ENCODE measurements around the gene RHOBTB1. TPM values are rescaled to one million over a fixed set of nuclear protein-coding genes. Genes with fewer than 3 reads are reported as not detected.

RHOBTB1 gene
- polyA plus RNA-seq, 2 donors = 0.73 to 0.77 TPM

DNA sequence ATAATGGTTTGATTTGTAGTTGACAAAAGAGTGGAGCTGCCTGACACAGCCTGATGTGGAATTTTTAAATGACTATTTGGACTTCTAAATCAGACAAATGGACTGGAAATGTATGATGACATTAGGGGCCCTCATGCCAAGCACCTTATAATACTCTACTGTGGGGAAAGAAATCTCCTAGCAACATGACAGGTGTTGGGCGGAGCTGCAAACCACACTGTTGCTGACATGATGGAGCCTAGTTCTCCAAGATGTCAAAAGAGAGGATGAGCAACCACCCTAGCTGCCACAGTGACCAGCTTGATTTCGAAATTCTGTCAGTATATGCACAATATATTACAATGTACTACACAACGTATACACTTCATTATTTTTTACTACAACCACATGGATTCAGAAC is 65.8 kb downstream of the RHOBTB1 start:
- Histone ChIP-seq H3K4me3 (ENCODE audit: low read depth in 1 of 2, low read length in 2 of 2) (no peak overlapping the region), H3K4me1 (ENCODE audit: control insufficient read depth in 2 of 2, insufficient read depth in 2 of 2, low read length in 1 of 2) (peaks cover 0 to 2% of the 10 kb centered on the region in 2 donors), H3K9me3 (ENCODE audit: control insufficient read depth in 2 of 2, insufficient read depth in 1 of 2, low read depth in 1 of 2, low read length in 1 of 2) (no peaks in the 10 kb centered on the region), H3K36me3 (ENCODE audit: control insufficient read depth in 2 of 2, insufficient read depth in 2 of 2, low read length in 1 of 2) (no peaks in the 10 kb centered on the region), H3K27me3 (ENCODE audit: control insufficient read depth in 1 of 2, insufficient read depth in 2 of 2, low read length in 2 of 2) (no peaks in the 10 kb centered on the region), H3K27ac (ENCODE audit: low read depth in 2 of 2, low read length in 1 of 2) (no peak overlapping the region)
- 85 to 87% methylated on average over 3 of the region's 3 CpGs for WGBS, 2 donors

- Histone ChIP-seq H3K9me3 (ENCODE audit: control insufficient read depth in 2 of 2, insufficient read depth in 1 of 2, low read depth in 1 of 2, low read length in 1 of 2) (no peaks in the 10 kb centered on the region), H3K27me3 (ENCODE audit: control insufficient read depth in 1 of 2, insufficient read depth in 2 of 2, low read length in 2 of 2) (no peaks in the 10 kb centered on the region), H3K4me3 (ENCODE audit: low read depth in 1 of 2, low read length in 2 of 2) (no peak overlapping the region), H3K36me3 (ENCODE audit: control insufficient read depth in 2 of 2, insufficient read depth in 2 of 2, low read length in 1 of 2) (no peaks in the 10 kb centered on the region), H3K4me1 (ENCODE audit: control insufficient read depth in 2 of 2, insufficient read depth in 2 of 2, low read length in 1 of 2) (peaks cover 0 to 2% of the 10 kb centered on the region in 2 donors), H3K27ac (ENCODE audit: low read depth in 2 of 2, low read length in 1 of 2) (no peak overlapping the region)
- 53 to 68% methylated on average over 2 of the region's 2 CpGs for WGBS, 2 donors
These were observed 66.2 kb downstream of the RHOBTB1 start for GRCh38 chr10:60877777-60878120.

- Histone ChIP-seq H3K4me1 (ENCODE audit: control insufficient read depth in 2 of 2, insufficient read depth in 2 of 2, low read length in 1 of 2) (peaks cover 0 to 2% of the 10 kb centered on the region in 2 donors), H3K27ac (ENCODE audit: low read depth in 2 of 2, low read length in 1 of 2) (no peak overlapping the region), H3K9me3 (ENCODE audit: control insufficient read depth in 2 of 2, insufficient read depth in 1 of 2, low read depth in 1 of 2, low read length in 1 of 2) (no peaks in the 10 kb centered on the region), H3K4me3 (ENCODE audit: low read depth in 1 of 2, low read length in 2 of 2) (no peak overlapping the region), H3K27me3 (ENCODE audit: control insufficient read depth in 1 of 2, insufficient read depth in 2 of 2, low read length in 2 of 2) (no peaks in the 10 kb centered on the region), H3K36me3 (ENCODE audit: control insufficient read depth in 2 of 2, insufficient read depth in 2 of 2, low read length in 1 of 2) (no peaks in the 10 kb centered on the region)
- WGBS, 2 donors = 62 to 66% methylated on average over 3 of the region's 3 CpGs
These were observed 66.8 kb downstream of the RHOBTB1 start for GRCh38 chr10:60877061-60877776.

DNA sequence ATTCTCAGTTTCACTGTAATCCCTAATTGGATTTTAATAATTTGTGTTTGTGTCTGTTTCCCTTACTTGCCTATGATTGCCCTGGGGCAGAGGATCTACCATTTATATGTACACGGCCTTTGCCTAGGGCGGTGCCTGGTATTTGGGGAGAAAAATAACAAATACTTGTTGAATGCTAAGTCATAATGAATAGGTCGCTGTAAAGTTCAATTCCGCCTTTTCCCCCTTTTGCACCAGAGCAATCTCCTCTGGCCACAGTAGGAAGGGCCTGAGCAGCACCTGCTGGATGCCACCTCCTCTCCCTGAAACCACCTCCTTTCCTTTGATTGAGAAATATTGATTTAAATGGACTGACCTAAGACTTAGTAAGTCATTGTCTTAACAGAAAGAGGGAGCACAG is 70.2 kb downstream of the RHOBTB1 start:
- no peaks in the 10 kb centered on the region for H3K27me3 ChIP-seq (ENCODE audit: control insufficient read depth in 1 of 2, insufficient read depth in 2 of 2, low read length in 2 of 2)
- no peaks in the 10 kb centered on the region for H3K9me3 ChIP-seq (ENCODE audit: control insufficient read depth in 2 of 2, insufficient read depth in 1 of 2, low read depth in 1 of 2, low read length in 1 of 2)
- WGBS, 2 donors = 87 to 89% methylated on average over 4 of the region's 4 CpGs
- no peak overlapping the region for H3K27ac ChIP-seq (ENCODE audit: low read depth in 2 of 2, low read length in 1 of 2)
- peaks cover 0 to 2% of the 10 kb centered on the region in 2 donors for H3K4me1 ChIP-seq (ENCODE audit: control insufficient read depth in 2 of 2, insufficient read depth in 2 of 2, low read length in 1 of 2)
- no peak overlapping the region for H3K4me3 ChIP-seq (ENCODE audit: low read depth in 1 of 2, low read length in 2 of 2)
- no peaks in the 10 kb centered on the region for H3K36me3 ChIP-seq (ENCODE audit: control insufficient read depth in 2 of 2, insufficient read depth in 2 of 2, low read length in 1 of 2)

DNA sequence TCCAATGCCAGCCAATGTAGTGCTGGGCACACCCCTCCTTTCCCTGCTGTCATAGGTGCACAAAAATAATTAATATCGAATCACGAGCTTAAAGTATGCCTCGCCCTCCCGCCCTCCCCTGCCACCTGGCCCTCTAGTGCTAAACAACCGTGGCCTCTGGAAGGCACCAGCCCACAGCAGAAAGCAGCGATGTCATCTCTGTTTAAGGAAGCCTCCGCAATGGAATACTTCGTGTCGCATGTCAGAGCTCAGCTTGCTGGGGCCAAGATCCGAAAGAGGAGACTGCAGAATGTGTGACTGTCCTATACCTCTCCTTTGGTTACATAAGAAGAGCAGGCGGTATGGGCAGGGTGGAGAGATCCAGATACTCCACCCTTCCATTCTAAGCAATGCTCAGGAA is 71.5 kb downstream of the RHOBTB1 start:
- Histone ChIP-seq H3K36me3 (ENCODE audit: control insufficient read depth in 2 of 2, insufficient read depth in 2 of 2, low read length in 1 of 2) (no peaks in the 10 kb centered on the region), H3K27me3 (ENCODE audit: control insufficient read depth in 1 of 2, insufficient read depth in 2 of 2, low read length in 2 of 2) (no peaks in the 10 kb centered on the region), H3K27ac (ENCODE audit: low read depth in 2 of 2, low read length in 1 of 2) (no peak overlapping the region), H3K9me3 (ENCODE audit: control insufficient read depth in 2 of 2, insufficient read depth in 1 of 2, low read depth in 1 of 2, low read length in 1 of 2) (no peaks in the 10 kb centered on the region), H3K4me1 (ENCODE audit: control insufficient read depth in 2 of 2, insufficient read depth in 2 of 2, low read length in 1 of 2) (no peaks in the 10 kb centered on the region), H3K4me3 (ENCODE audit: low read depth in 1 of 2, low read length in 2 of 2) (no peak overlapping the region)
- WGBS, 2 donors = 94 to 96% methylated on average over 11 of the region's 11 CpGs

- Histone ChIP-seq H3K36me3 (ENCODE audit: control insufficient read depth in 2 of 2, insufficient read depth in 2 of 2, low read length in 1 of 2) (no peaks in the 10 kb centered on the region), H3K4me3 (ENCODE audit: low read depth in 1 of 2, low read length in 2 of 2) (no peak overlapping the region), H3K27ac (ENCODE audit: low read depth in 2 of 2, low read length in 1 of 2) (no peak overlapping the region), H3K9me3 (ENCODE audit: control insufficient read depth in 2 of 2, insufficient read depth in 1 of 2, low read depth in 1 of 2, low read length in 1 of 2) (no peaks in the 10 kb centered on the region), H3K27me3 (ENCODE audit: control insufficient read depth in 1 of 2, insufficient read depth in 2 of 2, low read length in 2 of 2) (no peaks in the 10 kb centered on the region), H3K4me1 (ENCODE audit: control insufficient read depth in 2 of 2, insufficient read depth in 2 of 2, low read length in 1 of 2) (no peaks in the 10 kb centered on the region)
- WGBS, 2 donors = 92 to 95% methylated on average over 8 of the region's 8 CpGs
These were observed 72.8 kb downstream of the RHOBTB1 start for GRCh38 chr10:60871215-60871614.

- H3K36me3 ChIP-seq (ENCODE audit: control insufficient read depth in 2 of 2, insufficient read depth in 2 of 2, low read length in 1 of 2) = no peaks in the 10 kb centered on the region
- 81 to 85% methylated on average over 3 of the region's 3 CpGs for whole genome bisulfite sequencing, 2 donors
These were observed 73.2 kb downstream of the RHOBTB1 start for GRCh38 chr10:60870803-60871202.

GRCh38 chr10:60870416-60870728 is 73.6 kb downstream of the RHOBTB1 start:
- Histone ChIP-seq H3K27ac (ENCODE audit: low read depth in 2 of 2, low read length in 1 of 2) (no peak overlapping the region), H3K36me3 (ENCODE audit: control insufficient read depth in 2 of 2, insufficient read depth in 2 of 2, low read length in 1 of 2) (no peaks in the 10 kb centered on the region), H3K4me3 (ENCODE audit: low read depth in 1 of 2, low read length in 2 of 2) (no peak overlapping the region), H3K27me3 (ENCODE audit: control insufficient read depth in 1 of 2, insufficient read depth in 2 of 2, low read length in 2 of 2) (no peaks in the 10 kb centered on the region), H3K4me1 (ENCODE audit: control insufficient read depth in 2 of 2, insufficient read depth in 2 of 2, low read length in 1 of 2) (no peaks in the 10 kb centered on the region), H3K9me3 (ENCODE audit: control insufficient read depth in 2 of 2, insufficient read depth in 1 of 2, low read depth in 1 of 2, low read length in 1 of 2) (no peaks in the 10 kb centered on the region)
- WGBS, 2 donors = 99 to 100% methylated on average over 2 of the region's 2 CpGs

More at GRCh38 chr10:60870803-60871202, 73.2 kb downstream of the RHOBTB1 start:
- no peak overlapping the region for H3K27ac ChIP-seq (ENCODE audit: low read depth in 2 of 2, low read length in 1 of 2)
- H3K9me3 ChIP-seq (ENCODE audit: control insufficient read depth in 2 of 2, insufficient read depth in 1 of 2, low read depth in 1 of 2, low read length in 1 of 2) = no peaks in the 10 kb centered on the region
- H3K4me3 ChIP-seq (ENCODE audit: low read depth in 1 of 2, low read length in 2 of 2) = no peak overlapping the region
- H3K4me1 ChIP-seq (ENCODE audit: control insufficient read depth in 2 of 2, insufficient read depth in 2 of 2, low read length in 1 of 2) = no peaks in the 10 kb centered on the region
- no peaks in the 10 kb centered on the region for H3K27me3 ChIP-seq (ENCODE audit: control insufficient read depth in 1 of 2, insufficient read depth in 2 of 2, low read length in 2 of 2)

DNA sequence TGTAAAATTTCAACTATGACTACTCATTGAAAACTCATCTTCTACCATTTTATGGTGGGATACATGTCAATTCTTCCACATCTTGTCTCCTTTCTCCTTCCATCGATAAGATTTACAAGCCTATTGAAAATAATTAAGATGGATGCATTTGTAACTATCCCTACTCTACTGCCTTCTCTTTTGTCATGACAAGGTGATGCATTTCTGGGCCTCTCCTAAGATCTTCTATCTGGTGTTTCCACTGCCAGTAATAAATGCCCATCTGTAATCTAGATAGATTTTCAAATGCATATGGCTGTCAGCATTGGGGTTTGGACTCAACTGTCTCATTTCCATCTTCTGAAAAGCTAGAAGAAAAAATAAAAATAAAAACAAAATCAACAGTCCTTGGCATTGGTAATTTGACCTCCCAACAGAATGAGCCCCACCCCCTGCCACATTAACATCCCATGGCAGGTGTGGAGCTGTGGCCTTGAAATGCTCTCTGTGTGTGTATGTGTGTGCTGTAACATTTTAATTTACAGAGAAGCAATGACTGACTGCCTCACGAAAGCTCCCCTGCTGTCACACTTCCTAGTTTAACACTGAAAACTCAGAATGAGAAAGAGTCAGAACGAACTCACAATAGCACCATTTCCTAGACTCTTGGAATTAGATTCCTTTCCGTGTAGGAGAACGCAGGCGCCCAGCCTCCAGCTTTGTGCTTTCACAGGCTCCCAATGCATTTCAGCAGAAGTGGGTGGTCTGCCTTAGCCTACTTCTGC is 74.2 kb downstream of the RHOBTB1 start:
- Histone ChIP-seq H3K4me3 (ENCODE audit: low read depth in 1 of 2, low read length in 2 of 2) (no peak overlapping the region), H3K36me3 (ENCODE audit: control insufficient read depth in 2 of 2, insufficient read depth in 2 of 2, low read length in 1 of 2) (no peaks in the 10 kb centered on the region), H3K27me3 (ENCODE audit: control insufficient read depth in 1 of 2, insufficient read depth in 2 of 2, low read length in 2 of 2) (no peaks in the 10 kb centered on the region), H3K27ac (ENCODE audit: low read depth in 2 of 2, low read length in 1 of 2) (no peak overlapping the region), H3K4me1 (ENCODE audit: control insufficient read depth in 2 of 2, insufficient read depth in 2 of 2, low read length in 1 of 2) (no peaks in the 10 kb centered on the region), H3K9me3 (ENCODE audit: control insufficient read depth in 2 of 2, insufficient read depth in 1 of 2, low read depth in 1 of 2, low read length in 1 of 2) (no peaks in the 10 kb centered on the region)
- 89 to 94% methylated on average over 6 of the region's 6 CpGs for WGBS, 2 donors

DNA sequence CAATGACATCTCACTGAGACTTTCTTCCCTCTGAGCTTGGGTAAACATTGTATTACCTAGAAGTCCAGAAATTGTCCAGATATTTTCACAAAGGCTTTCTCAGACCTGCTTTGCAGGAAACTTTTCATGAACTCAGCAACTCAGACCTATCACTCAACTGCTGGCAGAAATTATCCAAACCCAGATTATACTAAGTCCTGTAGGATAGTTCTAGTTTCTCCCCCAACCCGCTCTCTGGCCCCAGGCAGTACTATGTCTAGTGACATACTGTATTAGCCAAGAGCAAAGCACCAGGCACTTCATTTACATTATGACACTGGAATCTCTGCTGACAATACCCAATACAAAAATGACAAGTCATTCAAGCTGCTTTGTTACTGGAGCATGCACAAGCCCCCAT is 75.0 kb downstream of the RHOBTB1 start:
- no peaks in the 10 kb centered on the region for H3K36me3 ChIP-seq (ENCODE audit: control insufficient read depth in 2 of 2, insufficient read depth in 2 of 2, low read length in 1 of 2)
- no peaks in the 10 kb centered on the region for H3K4me1 ChIP-seq (ENCODE audit: control insufficient read depth in 2 of 2, insufficient read depth in 2 of 2, low read length in 1 of 2)
- H3K27me3 ChIP-seq (ENCODE audit: control insufficient read depth in 1 of 2, insufficient read depth in 2 of 2, low read length in 2 of 2) = no peaks in the 10 kb centered on the region
- 92 to 94% methylated on average over 1 of the region's 1 CpG for WGBS, 2 donors
- no peak overlapping the region for H3K4me3 ChIP-seq (ENCODE audit: low read depth in 1 of 2, low read length in 2 of 2)
- H3K27ac ChIP-seq (ENCODE audit: low read depth in 2 of 2, low read length in 1 of 2) = no peak overlapping the region
- H3K9me3 ChIP-seq (ENCODE audit: control insufficient read depth in 2 of 2, insufficient read depth in 1 of 2, low read depth in 1 of 2, low read length in 1 of 2) = no peaks in the 10 kb centered on the region
